HG03095 (cell line): ENCODE measurements around the gene CLRN1.

Experiments used
- ATAC-seq: cut with Tn5 transposase; IDR thresholded peaks from one replicate; pipeline ENCODE4 v1.9.1; 2021; ENCODE audit warnings: moderate library complexity; ENCODE audit not compliant: unreplicated experiment

CLRN1 gene

DNA sequence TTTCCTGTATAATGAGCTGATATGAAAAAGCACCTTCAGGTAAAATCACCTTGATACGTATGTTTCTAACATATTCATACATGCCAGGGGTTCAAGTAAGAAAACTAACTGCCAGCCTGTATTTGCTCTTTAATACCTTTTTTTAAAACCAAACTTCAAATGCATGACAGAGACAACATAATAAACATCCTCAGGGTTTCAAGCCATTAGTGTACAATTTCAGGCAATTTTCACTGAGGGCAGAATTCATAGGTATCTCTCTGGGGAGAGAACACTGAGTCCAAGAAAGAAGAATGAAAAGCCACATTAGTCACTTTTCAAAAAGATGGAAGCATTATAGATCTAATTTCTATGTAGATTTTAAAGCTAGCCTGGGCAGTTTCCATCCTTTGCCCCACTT, 94.2 kb downstream of the CLRN1 start:
- no peak for ATAC-seq

DNA sequence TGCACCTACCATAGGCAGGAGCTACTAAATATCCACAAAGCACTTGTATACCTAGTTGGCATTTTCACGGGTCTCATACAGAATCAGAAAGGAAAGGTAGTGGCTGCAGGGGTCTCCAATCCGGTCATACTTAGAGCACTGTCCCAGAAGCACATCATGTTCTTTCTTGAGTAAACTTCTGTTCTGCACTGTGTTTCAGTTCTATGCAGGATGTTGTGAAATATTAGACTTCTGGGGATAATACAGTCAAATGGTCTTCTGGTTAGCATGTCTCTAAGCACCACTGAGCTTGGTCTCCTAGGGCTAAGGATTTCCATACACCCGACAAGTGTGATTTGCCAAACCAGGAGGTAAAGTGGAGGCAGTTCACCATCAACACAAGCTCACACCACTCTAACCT, 95.2 kb downstream of the CLRN1 start:
- ATAC-seq: no peak

- ATAC-seq: no peak
These were observed 95.8 kb downstream of the CLRN1 start for GRCh38 chr3:150876611-150877265.
